Muscle layer of duodenum (tissue), 2 donors: ENCODE measurements around the gene IRX6.

Source experiments
- H3K27ac ChIP-seq: one replicate; pipeline ENCODE4 v1.7.0; 2013; ENCODE audit warnings: mild to moderate bottlenecking, low read length
- H3K27me3 ChIP-seq: one replicate; pipeline ENCODE4 v1.7.0; 2013; ENCODE audit warnings: low read depth, mild to moderate bottlenecking, control low read depth, low read length
- H3K36me3 ChIP-seq, 2 donors: one replicate each; pipeline ENCODE4 v1.7.0; 2013; ENCODE audit warnings: low read length in 2 of 2, control low read depth in 1 of 2, mild to moderate bottlenecking in 1 of 2; ENCODE audit not compliant: insufficient read depth in 2 of 2, control insufficient read depth in 1 of 2
- H3K4me1 ChIP-seq, 2 donors: one replicate each; pipeline ENCODE4 v1.7.0; 2013; ENCODE audit warnings: low read length in 2 of 2, mild to moderate bottlenecking in 2 of 2, control low read depth in 1 of 2, moderate library complexity in 1 of 2; ENCODE audit not compliant: insufficient read depth in 2 of 2, control insufficient read depth in 1 of 2
- H3K4me3 ChIP-seq, 2 donors: one replicate each; pipeline ENCODE4 v1.7.0; 2013; ENCODE audit warnings: low read length in 2 of 2, low read depth in 1 of 2, mild to moderate bottlenecking in 1 of 2
- H3K9me3 ChIP-seq, 2 donors: one replicate each; pipeline ENCODE4 v1.7.0; 2013; ENCODE audit warnings: low read length in 2 of 2, control low read depth in 1 of 2, mild to moderate bottlenecking in 1 of 2; ENCODE audit not compliant: control insufficient read depth in 1 of 2
- donor health status: healthy.

The IRX6 gene

DNA sequence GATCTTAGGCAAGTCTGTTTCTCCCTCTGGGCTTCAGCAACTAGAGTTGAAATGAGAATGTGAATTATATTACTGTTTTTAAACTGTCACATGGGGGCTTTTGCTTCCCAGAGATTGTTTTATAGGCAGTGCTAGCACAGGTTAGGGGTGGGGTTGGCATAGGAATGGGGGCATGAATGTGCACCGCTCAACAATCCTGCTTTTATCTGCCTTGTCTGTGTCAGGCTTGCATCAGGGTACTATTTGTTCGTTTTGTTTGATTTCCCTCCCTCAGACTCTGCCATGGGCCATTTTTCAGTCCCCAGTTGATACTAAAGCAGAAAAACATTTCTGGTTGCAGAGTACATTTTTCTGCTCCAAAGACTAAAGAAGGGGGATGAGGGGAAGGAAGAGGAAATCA lies 34.6 kb upstream of the IRX6 start:
- Histone ChIP-seq H3K27ac (no peak overlapping the region), H3K4me1 (peaks cover 0 to 3% of the 10 kb centered on the region in 2 donors), H3K9me3 (peaks cover 0 to 5% of the 10 kb centered on the region in 2 donors), H3K36me3 (no peaks in the 10 kb centered on the region), H3K27me3 (no peaks in the 10 kb centered on the region), H3K4me3 (no peak overlapping the region)

DNA sequence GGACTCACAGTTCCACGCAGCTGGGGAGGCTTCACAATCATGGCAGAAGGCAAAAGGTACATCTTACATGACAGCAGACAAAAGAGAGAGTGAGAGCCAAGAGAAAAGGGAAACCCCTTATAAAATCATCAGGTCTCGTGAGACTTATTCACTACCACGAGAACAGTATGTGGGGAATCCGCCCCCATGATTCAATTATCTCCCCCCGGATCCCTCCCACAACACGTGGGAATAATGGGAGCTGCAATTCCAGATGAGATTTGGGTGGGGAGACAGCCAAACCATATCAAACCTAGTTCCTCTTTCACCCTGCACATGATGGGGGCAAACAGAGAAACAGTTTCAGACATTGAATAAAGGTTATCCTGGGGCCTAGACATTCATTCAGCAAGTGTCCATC lies 32.2 kb upstream of the IRX6 start:
- Histone ChIP-seq H3K4me3 (no peak overlapping the region), H3K27me3 (no peaks in the 10 kb centered on the region), H3K4me1 (peaks cover 0 to 12% of the 10 kb centered on the region in 2 donors), H3K36me3 (no peaks in the 10 kb centered on the region), H3K27ac (no peak overlapping the region), H3K9me3 (peaks cover 0 to 5% of the 10 kb centered on the region in 2 donors)

DNA sequence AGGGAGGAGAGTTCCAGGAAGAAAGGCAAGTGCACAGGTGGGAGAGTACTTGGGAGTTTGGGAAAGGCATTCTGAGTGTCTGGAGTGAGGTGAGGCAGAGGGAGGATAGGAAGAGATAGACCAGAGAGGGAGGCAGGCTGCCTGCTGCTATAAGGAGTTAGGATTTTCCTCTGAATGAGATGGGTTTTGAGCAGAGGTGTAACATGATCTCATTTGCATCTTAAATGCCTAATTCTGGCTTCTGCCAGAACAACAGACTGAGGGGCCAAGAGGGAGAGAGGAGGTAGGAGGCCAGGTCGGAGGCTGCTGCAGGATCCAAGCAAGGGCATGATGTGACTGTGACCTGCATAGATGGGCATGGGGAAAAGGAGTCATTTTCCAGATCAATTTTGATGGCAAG lies 31.5 kb upstream of the IRX6 start:
- Histone ChIP-seq H3K27ac (no peak overlapping the region), H3K4me1 (peaks cover 0 to 12% of the 10 kb centered on the region in 2 donors), H3K4me3 (no peak overlapping the region), H3K27me3 (no peaks in the 10 kb centered on the region), H3K36me3 (no peaks in the 10 kb centered on the region), H3K9me3 (peaks cover 0 to 5% of the 10 kb centered on the region in 2 donors)

DNA sequence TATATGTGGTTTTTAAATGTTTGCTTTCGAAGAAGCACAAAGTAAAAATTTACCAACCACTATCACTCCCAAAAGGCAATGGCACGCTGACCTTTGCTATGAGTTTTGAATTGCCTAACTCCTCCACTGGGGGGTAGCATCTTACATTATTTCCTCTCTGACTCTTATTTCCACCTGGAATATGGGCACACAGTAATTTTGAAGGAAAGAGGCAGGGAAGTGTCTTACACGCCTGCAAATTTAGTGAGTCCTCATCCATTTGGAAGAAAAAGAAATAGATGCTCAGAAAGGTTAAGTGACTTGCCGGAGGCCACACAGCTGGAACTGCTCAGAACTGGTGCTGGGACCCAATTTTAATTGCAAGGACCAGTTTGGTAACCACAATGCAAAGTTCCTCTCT lies 29.9 kb upstream of the IRX6 start:
- Histone ChIP-seq H3K36me3 (no peaks in the 10 kb centered on the region), H3K27ac (no peak overlapping the region), H3K27me3 (no peaks in the 10 kb centered on the region), H3K4me3 (no peak overlapping the region), H3K9me3 (no peaks in the 10 kb centered on the region), H3K4me1 (peaks cover 0 to 12% of the 10 kb centered on the region in 2 donors)

DNA sequence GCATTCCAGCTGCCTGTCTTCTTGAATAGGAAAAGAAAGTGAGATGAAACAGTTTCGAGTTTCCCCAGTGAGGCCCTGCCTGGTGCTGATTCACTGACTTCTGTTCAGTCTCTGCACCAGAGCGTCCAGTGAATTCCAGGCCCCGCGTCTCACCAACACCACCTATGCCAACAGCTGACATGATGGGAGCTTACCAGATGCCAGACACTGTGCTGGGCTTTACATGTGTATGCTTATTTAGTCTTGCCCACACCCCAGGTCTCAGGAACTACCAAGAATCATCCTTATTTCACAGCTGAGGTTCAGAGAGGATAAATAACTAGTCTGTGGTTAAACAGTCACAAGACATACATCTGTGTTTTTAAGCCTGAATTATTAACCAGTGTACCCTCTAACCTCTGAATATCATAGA lies 29.1 kb upstream of the IRX6 start:
- H3K27me3 ChIP-seq: no peaks in the 10 kb centered on the region
- H3K9me3 ChIP-seq: no peaks in the 10 kb centered on the region
- H3K4me1 ChIP-seq: peaks cover 0 to 12% of the 10 kb centered on the region in 2 donors
- H3K27ac ChIP-seq: no peak overlapping the region
- H3K36me3 ChIP-seq: no peaks in the 10 kb centered on the region
- no peak overlapping the region for H3K4me3 ChIP-seq

DNA sequence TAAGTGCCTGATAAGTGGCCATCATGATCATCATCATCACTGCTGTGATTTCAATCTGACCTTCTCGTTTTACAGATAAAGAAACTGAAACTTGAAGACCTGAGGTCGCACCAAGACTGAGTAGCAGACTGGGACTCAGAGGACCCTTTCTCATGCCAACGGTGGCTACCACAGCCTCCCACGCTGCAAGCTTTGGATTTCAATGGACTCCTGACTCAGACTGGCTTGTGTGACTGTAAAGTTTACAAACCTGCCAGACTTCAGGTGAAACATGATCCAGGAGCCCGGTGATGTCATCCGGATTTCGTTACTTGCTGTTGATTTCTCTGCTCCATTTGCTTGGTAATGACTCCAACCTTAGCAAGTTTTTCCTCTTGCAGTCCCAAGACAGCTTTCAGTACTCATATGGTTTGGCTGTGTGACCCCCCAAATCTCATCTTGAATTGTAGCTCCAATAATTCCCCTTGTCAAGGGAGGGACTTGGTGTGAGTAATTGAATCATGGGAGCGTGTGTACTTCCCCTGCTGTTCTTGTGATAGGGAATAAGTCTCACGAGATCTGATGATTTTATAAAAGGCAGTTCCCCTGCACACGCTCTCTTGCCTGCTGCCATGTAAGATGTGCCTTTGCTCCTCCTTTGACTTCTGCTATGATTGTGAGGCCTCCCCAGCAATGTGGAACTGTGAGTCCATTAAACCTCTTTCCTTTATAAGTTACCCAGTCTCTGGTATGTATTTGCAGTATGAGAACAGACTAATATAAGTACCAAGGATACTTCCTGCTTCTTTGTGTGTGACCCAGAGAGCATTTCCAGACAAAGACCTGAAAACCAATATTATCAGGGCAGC lies 26.7 kb upstream of the IRX6 start:
- no peaks in the 10 kb centered on the region for H3K27me3 ChIP-seq
- no peaks in the 10 kb centered on the region for H3K36me3 ChIP-seq
- H3K27ac ChIP-seq: no peak overlapping the region
- peaks cover 0 to 12% of the 10 kb centered on the region in 2 donors for H3K4me1 ChIP-seq
- no peak overlapping the region for H3K4me3 ChIP-seq
- no peaks in the 10 kb centered on the region for H3K9me3 ChIP-seq

DNA sequence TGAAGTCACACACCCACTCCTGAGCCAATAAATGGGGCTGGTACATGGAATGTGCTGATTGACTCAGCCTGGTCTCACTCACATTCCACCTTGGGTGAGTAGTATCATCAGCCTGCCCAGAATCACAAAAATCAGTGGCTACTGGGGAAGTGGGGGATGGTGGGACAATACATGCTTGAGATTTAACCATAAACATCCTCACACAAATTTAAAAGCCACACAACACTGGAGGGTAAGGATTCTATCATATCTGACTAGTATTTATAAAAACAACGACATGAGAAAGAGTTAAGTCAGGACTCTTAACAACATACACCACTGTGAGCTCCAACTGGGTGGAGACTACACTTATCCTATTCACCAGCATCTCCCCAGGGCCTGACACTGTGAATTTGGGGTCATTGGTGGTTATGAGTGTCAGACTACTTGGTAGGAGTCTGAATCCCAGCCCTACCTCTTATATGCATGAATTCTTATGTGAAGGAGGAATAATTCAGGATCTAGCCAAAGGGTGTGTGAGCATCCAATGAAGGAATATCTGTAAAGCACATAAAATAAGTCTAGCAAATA lies 26.0 kb upstream of the IRX6 start:
- H3K4me1 ChIP-seq: peaks cover 0 to 12% of the 10 kb centered on the region in 2 donors
- H3K4me3 ChIP-seq: no peak overlapping the region
- no peaks in the 10 kb centered on the region for H3K27me3 ChIP-seq
- H3K36me3 ChIP-seq: no peaks in the 10 kb centered on the region
- no peaks in the 10 kb centered on the region for H3K9me3 ChIP-seq
- no peak overlapping the region for H3K27ac ChIP-seq

DNA sequence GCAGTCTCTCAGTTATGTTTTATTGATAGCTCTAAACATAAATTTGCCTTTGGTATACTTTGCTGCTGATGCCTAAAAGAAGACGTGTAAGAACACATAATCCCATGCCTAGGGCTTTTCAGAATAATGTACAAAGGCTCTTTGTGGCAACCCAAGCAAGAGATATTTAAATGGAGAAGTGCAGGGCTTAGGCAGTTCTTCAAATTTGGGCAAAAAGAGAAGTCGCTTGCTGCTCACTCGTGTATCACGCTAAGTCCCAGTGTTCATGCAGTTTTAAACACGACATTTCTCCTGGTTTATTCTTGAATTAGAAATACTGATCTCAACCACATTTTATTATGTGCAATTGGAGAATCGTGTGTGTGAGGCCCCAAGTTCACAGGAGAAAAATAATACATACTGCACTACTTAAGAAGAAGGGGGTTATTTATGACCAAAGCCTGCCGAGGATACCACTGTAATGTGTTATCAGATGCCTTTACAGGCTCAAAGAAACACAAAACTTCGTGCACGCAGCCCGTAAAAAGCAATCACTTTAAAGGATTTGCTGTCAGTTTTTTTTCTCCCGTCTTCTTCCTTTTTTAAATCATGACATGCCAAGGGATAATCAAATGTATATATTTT lies 22.5 kb upstream of the IRX6 start:
- no peaks in the 10 kb centered on the region for H3K36me3 ChIP-seq
- no peak overlapping the region for H3K27ac ChIP-seq
- H3K4me1 ChIP-seq: no peaks in the 10 kb centered on the region
- no peaks in the 10 kb centered on the region for H3K27me3 ChIP-seq
- H3K4me3 ChIP-seq: no peak overlapping the region
- H3K9me3 ChIP-seq: no peaks in the 10 kb centered on the region

DNA sequence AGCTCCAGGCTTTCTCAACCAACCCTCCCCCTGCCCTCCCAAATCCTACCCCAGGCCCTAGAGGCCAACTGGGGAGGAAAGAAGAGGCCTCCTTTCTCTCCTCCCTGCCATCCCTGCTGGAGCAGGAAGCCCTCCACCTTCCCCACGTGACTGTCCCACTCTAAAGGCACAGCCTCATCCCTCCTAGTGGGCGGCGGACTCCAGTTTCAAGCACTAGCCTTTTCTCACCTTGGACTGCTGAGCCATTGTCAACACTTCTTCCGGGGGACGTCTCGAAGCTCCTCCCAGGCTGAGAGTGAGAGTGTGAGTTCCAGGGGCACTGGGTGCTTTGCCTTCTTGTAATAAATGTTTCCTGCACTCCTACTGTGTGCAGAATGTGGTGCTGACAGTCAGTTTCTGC lies 21.4 kb upstream of the IRX6 start:
- H3K9me3 ChIP-seq: no peaks in the 10 kb centered on the region
- H3K27me3 ChIP-seq: no peaks in the 10 kb centered on the region
- no peak overlapping the region for H3K4me3 ChIP-seq
- no peak overlapping the region for H3K27ac ChIP-seq
- no peaks in the 10 kb centered on the region for H3K36me3 ChIP-seq
- no peaks in the 10 kb centered on the region for H3K4me1 ChIP-seq

DNA sequence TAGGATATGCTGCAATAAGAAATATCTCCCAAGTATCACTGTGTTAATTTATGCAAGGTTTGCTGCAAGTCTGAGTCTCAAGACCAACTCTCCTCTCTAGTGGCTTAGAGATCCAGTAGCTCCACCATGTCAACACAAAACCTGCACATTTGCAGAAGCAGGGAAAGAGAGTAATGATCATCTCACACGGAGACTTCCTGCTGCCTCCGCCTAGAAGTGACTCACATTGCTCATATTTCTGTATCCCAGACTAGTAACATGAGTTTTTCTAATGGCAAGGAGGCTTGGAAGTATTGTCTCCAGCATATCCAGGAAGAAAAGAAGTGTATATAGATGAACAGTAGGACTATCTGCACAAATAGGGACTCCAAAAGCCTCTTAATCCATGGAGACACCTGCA lies 15.0 kb upstream of the IRX6 start:
- no peaks in the 10 kb centered on the region for H3K27me3 ChIP-seq
- H3K27ac ChIP-seq: no peak overlapping the region
- H3K4me1 ChIP-seq: no peaks in the 10 kb centered on the region
- no peak overlapping the region for H3K4me3 ChIP-seq
- H3K9me3 ChIP-seq: no peaks in the 10 kb centered on the region
- no peaks in the 10 kb centered on the region for H3K36me3 ChIP-seq

DNA sequence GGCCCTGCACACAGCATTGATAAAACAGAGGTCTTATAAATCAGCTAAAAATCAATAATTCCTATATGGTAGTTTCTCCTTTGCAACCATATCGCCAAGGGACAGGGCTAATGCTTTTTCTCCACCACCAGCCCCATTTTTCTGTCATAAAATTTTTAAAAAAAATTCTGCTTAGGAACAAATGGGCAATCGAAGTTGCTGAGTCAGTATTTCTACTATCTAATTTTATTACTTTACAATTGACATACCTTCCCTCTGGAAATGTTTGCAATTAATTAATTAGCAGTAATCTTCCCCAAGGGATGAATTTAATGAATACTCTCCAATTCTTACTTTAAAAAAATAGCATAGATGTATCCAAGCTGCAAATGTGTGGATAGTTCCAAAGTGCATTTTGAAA lies 1.7 kb upstream of the IRX6 start:
- Histone ChIP-seq H3K36me3 (no peaks in the 10 kb centered on the region), H3K27ac (no peak overlapping the region), H3K27me3 (peaks cover 15% of the 10 kb centered on the region), H3K9me3 (no peaks in the 10 kb centered on the region), H3K4me1 (peaks cover 0 to 18% of the 10 kb centered on the region in 2 donors), H3K4me3 (no peak overlapping the region)
